BLaER1 treated with 17β-estradiol and CSF1 and Interleukin-3, amounts not matched to agents 10 nM and 100 nM (cell line): ENCODE measurements around the gene RAB7B.

Experiments
- H3K27ac ChIP-seq, 11 experiments: shearing (Covaris generic); formaldehyde crosslinking; 2 replicates each; pipeline ENCODE4 v1.8.1; 2022
- H3K27me3 ChIP-seq, 11 experiments: shearing (Covaris generic); formaldehyde crosslinking; 2 replicates each; pipeline ENCODE4 v1.8.1; 2022
- H3K36me3 ChIP-seq, 11 experiments: shearing (Covaris generic); formaldehyde crosslinking; 2 replicates each; pipeline ENCODE4 v1.8.1; 2022
- H3K4me1 ChIP-seq, 10 experiments: shearing (Covaris generic); formaldehyde crosslinking; 2 replicates each; pipeline ENCODE4 v1.8.1; 2022
- H3K4me2 ChIP-seq, 11 experiments: shearing (Covaris generic); formaldehyde crosslinking; 2 replicates each; pipeline ENCODE4 v1.8.1; 2022
- H3K4me3 ChIP-seq, 10 experiments: shearing (Covaris generic); formaldehyde crosslinking; 2 replicates each; pipeline ENCODE4 v1.8.1; 2022
- H3K9ac ChIP-seq, 11 experiments: shearing (Covaris generic); formaldehyde crosslinking; 2 replicates each; pipeline ENCODE4 v1.8.1; 2022
- H3K9me3 ChIP-seq, 11 experiments: shearing (Covaris generic); formaldehyde crosslinking; replicated peaks in 1 of 11; 2 replicates each; pipeline ENCODE4 v1.8.1; 2022
- H4K20me1 ChIP-seq, 11 experiments: shearing (Covaris generic); formaldehyde crosslinking; 2 replicates each; pipeline ENCODE4 v1.8.1; 2022
- Cebpa-rat ChIP-seq, 11 experiments: shearing (Covaris generic); IDR thresholded peaks; 2 replicates each; pipeline ENCODE4 v1.8.1; 2022

RAB7B gene

DNA sequence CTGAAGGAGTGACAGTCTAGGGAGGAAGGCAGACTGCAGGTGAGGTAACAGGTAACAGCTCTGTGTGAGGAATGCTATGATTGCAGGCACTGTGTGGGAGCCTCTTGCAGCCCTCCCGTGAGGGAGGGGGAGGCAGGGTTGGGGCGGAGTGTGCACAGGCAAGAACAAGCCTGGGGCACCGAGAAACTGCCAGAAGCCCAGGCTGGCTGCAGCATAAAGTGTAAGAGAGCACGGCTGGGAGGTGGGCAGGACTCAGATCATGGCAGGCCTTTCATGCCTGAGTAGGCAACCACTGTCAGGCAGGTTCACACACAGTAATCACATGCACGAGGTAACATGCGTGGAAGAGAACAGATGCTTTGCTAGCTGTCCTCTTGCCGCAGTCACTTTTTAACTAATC, 38.4 kb upstream of the RAB7B start:
- Histone ChIP-seq H3K36me3 (no peaks in the 10 kb centered on the region), H3K27me3 (no peaks in the 10 kb centered on the region), H3K9ac (no peak overlapping the region), H3K4me2 (no peak overlapping the region), H3K4me3 (no peak overlapping the region), H3K27ac (no peak overlapping the region), H4K20me1 (no peaks in the 10 kb centered on the region), H3K9me3 (no peaks in the 10 kb centered on the region), H3K4me1 (peaks cover 29 to 53% (median 36%) of the 10 kb centered on the region in 10 experiments)
- TF ChIP-seq Cebpa-rat (IDR thresholded peaks at IDR 0.05): no peak

DNA sequence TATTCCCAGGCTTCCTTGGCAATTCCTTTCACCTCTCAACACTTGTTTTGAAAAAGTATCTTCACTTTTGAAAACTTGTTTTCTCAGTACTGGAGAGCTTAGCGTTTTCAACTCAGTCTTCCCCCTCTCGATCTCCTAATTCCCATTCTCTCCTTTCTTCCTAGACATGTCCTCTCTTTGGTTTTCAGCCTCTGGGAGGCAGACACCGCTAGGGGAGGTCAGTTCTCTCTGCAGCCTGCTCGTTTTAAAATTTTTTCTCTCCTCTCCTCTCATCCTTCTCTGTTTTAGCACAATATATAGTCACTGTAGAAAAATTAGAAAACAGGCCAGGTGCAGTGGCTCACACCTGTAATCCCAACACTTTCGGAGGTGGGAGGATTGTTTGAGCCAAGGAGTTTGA, 37.1 kb upstream of the RAB7B start:
- no peak overlapping the region for H3K27ac ChIP-seq
- H3K4me2 ChIP-seq: peak overlapping the region in 7 of 11 experiments; percentile 7 to 82 (median 60); a peak in 6 of 22 replicates
- H3K27me3 ChIP-seq: no peaks in the 10 kb centered on the region
- no peaks in the 10 kb centered on the region for H3K9me3 ChIP-seq
- H3K36me3 ChIP-seq: no peaks in the 10 kb centered on the region
- no peak overlapping the region for H3K9ac ChIP-seq
- H4K20me1 ChIP-seq: no peaks in the 10 kb centered on the region
- no peak overlapping the region for H3K4me3 ChIP-seq
- no peak for TF ChIP-seq Cebpa-rat (IDR thresholded peaks at IDR 0.05)
- H3K4me1 ChIP-seq: peaks cover 39 to 66% (median 44%) of the 10 kb centered on the region in 10 experiments

DNA sequence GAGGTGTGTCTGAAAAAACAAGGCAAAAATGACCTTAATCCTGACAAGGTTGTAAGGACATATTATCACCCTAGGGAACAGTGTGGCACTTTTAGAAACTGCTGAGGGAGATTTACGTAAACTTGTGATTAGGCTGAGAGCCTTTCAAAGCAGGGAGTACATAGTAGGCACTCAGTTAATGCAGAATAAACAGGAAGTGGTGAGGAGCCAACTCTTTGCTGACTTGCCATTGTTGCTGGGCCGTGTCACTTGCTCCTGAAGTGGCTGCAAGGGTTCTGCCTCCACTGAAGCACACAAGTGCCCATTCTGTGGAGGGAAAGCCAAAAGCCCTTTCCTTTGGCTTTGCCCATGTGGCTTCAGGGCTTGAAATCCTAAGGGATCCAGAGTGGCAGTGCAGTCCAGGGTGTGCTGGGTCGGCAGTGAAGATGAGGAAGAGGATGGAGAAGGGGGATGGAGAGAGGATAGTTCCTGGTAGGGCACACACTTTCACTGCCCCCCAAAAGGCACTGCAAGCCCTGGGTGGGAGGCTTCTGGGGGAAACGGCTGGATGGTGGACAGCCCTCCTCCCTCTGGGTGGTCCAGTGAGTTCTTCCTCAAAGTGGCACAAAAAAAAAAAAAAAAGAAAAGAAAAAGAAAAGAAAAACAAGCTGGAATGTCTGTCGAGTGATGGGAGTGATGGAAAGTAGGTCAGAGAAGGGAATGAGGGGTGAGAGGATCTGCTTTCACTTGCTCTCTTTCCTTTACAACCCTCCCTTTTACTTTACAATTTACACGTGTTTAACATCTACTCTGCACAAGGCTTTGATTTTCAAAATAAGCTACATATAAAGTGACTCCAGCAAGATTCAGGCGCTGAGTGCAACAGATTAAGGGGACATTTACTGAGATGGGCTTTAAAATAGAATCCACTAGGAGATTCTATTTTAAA, 36.1 kb upstream of the RAB7B start:
- H3K9ac ChIP-seq: peak overlapping the region in 1 of 11 experiments; percentile 2; a peak in 1 of 22 replicates

DNA sequence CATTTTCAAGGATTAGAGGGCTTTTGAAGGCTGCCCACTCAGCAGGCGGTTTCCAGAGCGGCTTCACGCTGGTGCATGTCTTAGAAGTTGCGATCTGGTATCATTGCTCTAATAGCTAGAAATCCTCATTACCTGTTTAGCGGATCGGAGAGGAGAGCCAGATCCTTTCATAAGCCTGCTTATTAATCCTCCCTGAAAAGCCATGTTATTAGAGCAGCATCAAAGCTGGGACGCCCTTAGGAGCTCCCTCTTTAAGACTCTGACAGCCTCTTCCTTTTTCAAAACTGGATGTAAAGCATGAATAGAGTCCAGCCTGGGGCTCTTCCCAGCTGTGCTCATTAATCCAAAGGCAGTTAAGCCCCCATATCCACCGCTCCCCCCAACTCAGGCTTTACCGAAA, 34.4 kb upstream of the RAB7B start:
- no peaks in the 10 kb centered on the region for H3K27me3 ChIP-seq
- H4K20me1 ChIP-seq: no peaks in the 10 kb centered on the region
- peak overlapping the region in 9 of 11 experiments; percentile 8 to 87 (median 47); a peak in 15 of 22 replicates for H3K4me2 ChIP-seq
- no peak for TF ChIP-seq Cebpa-rat (IDR thresholded peaks at IDR 0.05)
- no peak overlapping the region for H3K27ac ChIP-seq
- H3K4me1 ChIP-seq: peaks cover 56 to 81% (median 64%) of the 10 kb centered on the region in 10 experiments
- H3K36me3 ChIP-seq: no peaks in the 10 kb centered on the region
- H3K9ac ChIP-seq: no peak overlapping the region; a peak in 1 of 22 replicates
- H3K9me3 ChIP-seq: 0 out of 22 replicates have a peak, but pooled peaks cover 0 to 4% (median 0%) of the 10 kb centered on the region in 11 experiments
- H3K4me3 ChIP-seq: no peak overlapping the region

More for the DNA sequence above, 36.1 kb upstream of the RAB7B start:
- Histone ChIP-seq H3K9me3 (no peaks in the 10 kb centered on the region), H3K36me3 (no peaks in the 10 kb centered on the region), H3K27ac (no peak overlapping the region; a peak in 1 of 22 replicates), H3K4me3 (no peak overlapping the region), H3K27me3 (no peaks in the 10 kb centered on the region), H4K20me1 (no peaks in the 10 kb centered on the region), H3K4me2 (peak overlapping the region; percentile 43 to 82 (median 60)), H3K4me1 (peaks cover 49 to 76% (median 54%) of the 10 kb centered on the region in 10 experiments)
- no peak for TF ChIP-seq Cebpa-rat (IDR thresholded peaks at IDR 0.05)

DNA sequence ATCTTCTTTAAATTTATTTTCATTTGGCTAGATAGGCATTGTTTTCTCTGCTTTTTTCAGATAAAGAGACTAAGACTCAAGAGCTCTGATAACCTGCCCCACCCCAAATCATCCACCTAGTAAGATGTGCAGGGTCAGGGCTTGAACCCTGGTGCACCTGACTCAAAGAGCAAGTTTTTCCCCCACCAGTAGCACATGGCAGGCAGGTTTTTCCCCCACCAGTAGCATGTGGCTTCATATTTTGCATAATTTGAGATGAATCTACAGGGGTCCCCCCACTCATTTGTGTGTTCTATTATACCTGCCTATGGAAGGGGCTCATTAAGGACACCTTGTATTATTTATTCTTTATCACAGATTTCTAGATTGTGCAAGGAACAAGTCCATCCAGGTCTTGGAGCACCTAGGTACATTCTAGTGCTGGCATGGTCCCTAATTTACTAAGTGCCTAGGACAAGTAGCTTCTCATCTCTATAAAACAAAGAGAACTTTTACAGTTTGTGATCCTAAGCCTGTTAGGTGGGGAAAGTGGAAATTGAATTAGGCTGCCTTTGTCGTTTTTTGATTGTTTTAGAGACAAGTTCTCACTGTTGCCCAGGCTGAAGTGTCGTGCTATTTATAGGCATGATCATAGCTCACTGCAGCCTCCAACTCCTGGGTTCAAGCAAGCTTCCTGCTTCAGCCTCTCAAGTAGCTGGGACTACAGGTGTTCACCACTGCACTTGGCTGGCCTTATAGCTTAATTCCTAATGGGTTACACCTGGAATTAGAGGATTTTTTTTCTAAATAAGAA, 33.7 kb upstream of the RAB7B start:
- peaks cover 64 to 89% (median 72%) of the 10 kb centered on the region in 10 experiments for H3K4me1 ChIP-seq
- no peak for TF ChIP-seq Cebpa-rat (IDR thresholded peaks at IDR 0.05)
- peak overlapping the region; percentile 28 to 87 (median 46) for H3K4me2 ChIP-seq
- 0 out of 22 replicates have a peak, but pooled peaks cover 0 to 4% (median 0%) of the 10 kb centered on the region in 11 experiments for H3K9me3 ChIP-seq
- no peak overlapping the region for H3K27ac ChIP-seq
- H3K27me3 ChIP-seq: no peaks in the 10 kb centered on the region
- H3K9ac ChIP-seq: no peak overlapping the region; a peak in 1 of 22 replicates
- H4K20me1 ChIP-seq: no peaks in the 10 kb centered on the region
- peak overlapping the region in 2 of 10 experiments; percentile 3 to 13; a peak in 1 of 20 replicates for H3K4me3 ChIP-seq
- H3K36me3 ChIP-seq: no peaks in the 10 kb centered on the region

DNA sequence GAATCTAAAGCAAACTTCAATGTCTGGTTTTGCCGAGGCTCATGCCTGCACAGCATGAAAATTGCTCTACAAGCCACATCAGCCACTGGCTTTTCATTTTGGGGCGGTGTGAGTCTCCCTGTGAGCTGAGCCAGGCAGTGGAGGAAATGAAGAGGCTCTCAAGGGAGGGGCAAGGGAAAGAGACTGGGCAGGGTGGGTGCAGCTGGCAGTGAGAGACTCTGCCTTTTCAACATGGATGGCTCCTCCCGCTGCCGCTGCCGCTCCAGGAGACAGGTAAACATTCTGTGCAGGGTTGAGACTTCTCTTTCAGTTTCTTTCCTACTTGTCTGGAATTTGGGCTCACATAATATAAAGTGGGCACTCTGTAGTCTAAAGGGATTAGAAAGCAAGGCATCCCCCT, 31.8 kb upstream of the RAB7B start:
- Histone ChIP-seq H3K36me3 (no peaks in the 10 kb centered on the region), H3K4me1 (peaks cover 68 to 100% (median 83%) of the 10 kb centered on the region in 10 experiments), H3K27me3 (no peaks in the 10 kb centered on the region), H3K4me3 (peak overlapping the region; percentile 18 to 66 (median 47); a peak in 17 of 20 replicates), H3K9ac (peak overlapping the region in 10 of 11 experiments; percentile 6 to 64 (median 45); a peak in 19 of 22 replicates), H4K20me1 (no peaks in the 10 kb centered on the region), H3K4me2 (peak overlapping the region; percentile 61 to 87 (median 78)), H3K9me3 (0 out of 22 replicates have a peak, but pooled peaks cover 0 to 4% (median 0%) of the 10 kb centered on the region in 11 experiments), H3K27ac (peak overlapping the region in 4 of 11 experiments; percentile 8 to 16 (median 12); a peak in 4 of 22 replicates)
- TF ChIP-seq Cebpa-rat (IDR thresholded peaks at IDR 0.05): no peak

DNA sequence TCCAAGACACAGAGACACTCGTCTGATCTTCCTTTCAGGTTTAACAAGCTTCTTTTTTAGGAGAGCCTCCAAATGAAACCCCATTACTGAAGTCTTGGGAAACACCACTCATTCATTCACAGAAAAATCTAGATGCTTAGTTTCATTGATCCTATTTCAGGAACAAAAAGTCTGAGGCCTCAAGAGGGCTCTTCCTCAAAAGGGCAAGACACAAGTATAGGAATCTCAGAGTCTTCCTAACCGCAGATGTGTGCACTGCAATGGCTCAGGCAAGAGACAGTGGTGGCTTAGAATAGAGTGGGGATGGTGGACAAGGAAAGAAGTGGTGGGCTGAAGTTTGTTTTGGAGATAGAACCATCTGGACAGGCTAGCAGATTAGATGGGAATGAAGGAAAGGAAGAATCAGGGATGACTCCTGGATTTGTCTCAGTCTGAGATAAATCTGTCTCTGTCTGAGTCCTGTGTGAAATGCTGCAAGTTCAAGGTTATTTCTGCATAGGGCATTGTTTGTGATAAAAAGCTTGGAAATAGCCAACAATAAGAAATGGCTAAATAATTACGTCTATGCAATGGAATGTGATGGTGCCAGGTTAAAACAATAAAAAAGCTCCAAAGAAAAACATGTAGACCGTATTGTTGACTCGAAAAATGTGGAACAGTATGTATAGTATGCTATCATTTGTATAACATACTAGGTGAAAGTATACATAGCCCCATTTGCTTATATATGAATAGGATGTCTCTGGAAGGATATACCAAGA, 29.4 kb upstream of the RAB7B start:
- Histone ChIP-seq H3K4me3 (no peak overlapping the region), H4K20me1 (no peaks in the 10 kb centered on the region), H3K36me3 (no peaks in the 10 kb centered on the region), H3K4me1 (peaks cover 52 to 87% (median 67%) of the 10 kb centered on the region in 10 experiments), H3K27ac (peak overlapping the region in 4 of 11 experiments; percentile 1 to 17 (median 6); a peak in 1 of 22 replicates), H3K27me3 (no peaks in the 10 kb centered on the region), H3K9ac (no peak overlapping the region), H3K4me2 (peak overlapping the region; percentile 29 to 83 (median 64); a peak in 21 of 22 replicates), H3K9me3 (0 out of 22 replicates have a peak, but pooled peaks cover 0 to 4% (median 0%) of the 10 kb centered on the region in 11 experiments)
- TF ChIP-seq Cebpa-rat (IDR thresholded peaks at IDR 0.05): no peak

DNA sequence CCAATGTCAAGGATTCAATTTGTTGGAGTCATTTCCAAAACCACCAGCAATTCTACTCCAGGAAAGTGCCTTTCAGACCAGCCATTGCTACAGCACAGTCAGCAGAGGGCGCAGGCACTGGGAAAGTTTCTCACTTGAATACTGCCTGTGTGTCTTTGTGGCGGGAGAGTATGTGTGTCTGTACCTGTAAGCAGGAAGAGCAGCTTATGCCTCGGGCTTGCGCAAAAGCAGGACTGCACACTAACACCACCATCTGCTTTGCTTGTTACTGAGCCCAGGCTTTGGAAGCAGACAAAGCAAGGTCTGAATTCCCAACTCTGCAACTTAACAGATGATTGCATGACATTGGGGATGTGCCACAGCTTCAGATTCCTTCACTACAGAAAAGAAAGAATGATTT, 27.5 kb upstream of the RAB7B start:
- H3K9me3 ChIP-seq: peaks cover 0 to 11% (median 8%) of the 10 kb centered on the region in 11 experiments; a peak in 9 of 22 replicates
- no peak for TF ChIP-seq Cebpa-rat (IDR thresholded peaks at IDR 0.05)
- no peaks in the 10 kb centered on the region for H3K27me3 ChIP-seq
- H3K9ac ChIP-seq: no peak overlapping the region
- H3K4me3 ChIP-seq: no peak overlapping the region
- H3K4me2 ChIP-seq: peak overlapping the region; percentile 16 to 83 (median 64); a peak in 21 of 22 replicates
- H3K4me1 ChIP-seq: peaks cover 41 to 69% (median 54%) of the 10 kb centered on the region in 10 experiments
- no peaks in the 10 kb centered on the region for H3K36me3 ChIP-seq
- H3K27ac ChIP-seq: no peak overlapping the region
- H4K20me1 ChIP-seq: no peaks in the 10 kb centered on the region
